Prostate gland (tissue), 2 donors: ENCODE measurements around the gene TDRD10. TPM values are rescaled to one million over a fixed set of nuclear protein-coding genes. Genes with fewer than 3 reads are reported as not detected.

Experiments used
- DNase-seq: peaks from one replicate; pipeline ENCODE4 v3.0.0-alpha.2; 2019; ENCODE audit warnings: low spot score
- H3K27ac ChIP-seq, 2 donors: fragments of 200-600 bp; sonication (generic); 2 replicates each; pipeline ENCODE4 v1.5.1; 2017 to 2019
- H3K27me3 ChIP-seq: fragments of 200-600 bp; sonication (generic); replicated peaks from 2 replicates; pipeline ENCODE4 v1.5.1; 2019; ENCODE audit not compliant: insufficient read depth
- H3K36me3 ChIP-seq, 2 donors: fragments of 200-600 bp; sonication (generic); 1 replicate in 1 of 2; 2 replicates in 1 of 2; pipeline versions ENCODE4 v1.5.1 to v1.8.1; 2017 to 2019
- H3K4me1 ChIP-seq: fragments of 200-600 bp; sonication (generic); replicated peaks from 2 replicates; pipeline ENCODE4 v1.5.1; 2019
- H3K4me3 ChIP-seq, 2 donors: fragments of 200-600 bp; sonication (generic); 2 replicates each; pipeline ENCODE4 v1.5.1; 2017 to 2019
- H3K9me3 ChIP-seq: fragments of 200-600 bp; sonication (generic); 2 replicates; pipeline ENCODE4 v1.5.1; 2017
- POLR2A ChIP-seq: fragments of 450-650 bp; IDR thresholded peaks from one replicate; pipeline ENCODE4 v1.6.1; 2016; ENCODE audit warnings: antibody characterized with exemption, mild to moderate bottlenecking
- POLR2AphosphoS5 ChIP-seq: sonication (generic); formaldehyde crosslinking; IDR thresholded peaks from one replicate; pipeline ENCODE4 v1.6.1; 2017; ENCODE audit warnings: antibody characterized with exemption
- WGBS: methylation state at CpG from one replicate; pipeline ENCODE4 v1.1.5; 2018; 5-methylcytosine and 5-hydroxymethylcytosine counted together
- intact Hi-C: fragments of 100-400 bp; cut with DNase I; formaldehyde crosslinking; loops from one replicate; pipeline ENCODE4 v1.14.2; 2022
- total RNA-seq, 2 donors: library from RNA; depleted of rRNA; stranded (reverse); fragments of >200 nt; gene quantifications; one replicate each; pipeline ENCODE4 v1.1.0, GENCODE V29; 2016
- TF ChIP-seq, protein P1 (sequence below), 4 experiments: fragments of 200-600 bp in 2 of 4; fragments of 450-650 bp in 2 of 4; sonication (generic) in 2 of 4; IDR thresholded peaks; 1 replicate in 3 of 4; 2 replicates in 1 of 4; pipeline ENCODE4 v1.5.1; 2016 to 2019; ENCODE audit warnings: antibody characterized with exemption in 4 of 4, mild to moderate bottlenecking in 2 of 4, moderate library complexity in 2 of 4

The TDRD10 gene
- total RNA-seq, 2 donors from 2014 or later: 0.46 to 11.4 TPM

DNA sequence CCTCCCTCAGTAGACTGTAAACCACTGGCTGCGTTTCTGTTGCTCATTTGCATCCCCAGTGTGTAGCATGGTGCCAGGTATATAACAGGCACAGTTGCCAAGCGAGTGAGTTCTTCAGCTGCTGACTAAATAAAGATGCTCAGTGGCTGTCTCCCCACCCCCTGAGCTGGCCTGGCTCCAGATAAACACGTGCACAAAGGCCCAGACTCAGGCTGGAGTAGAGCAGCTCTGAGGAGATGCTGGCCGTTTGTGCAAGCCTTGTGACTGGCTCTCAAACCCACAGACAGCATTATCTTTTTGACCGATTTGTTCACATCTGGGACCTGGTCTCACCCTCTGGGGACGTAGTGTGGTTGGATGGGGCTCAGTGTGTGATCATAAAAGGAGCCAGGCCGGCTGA lies 72.7 kb downstream of the TDRD10 start:
- 17% methylated on average over 7 of the region's 7 CpGs for whole genome bisulfite sequencing
- Histone ChIP-seq H3K4me3 (no peak overlapping the region), H3K9me3 (no peaks in the 10 kb centered on the region), H3K27me3 (no peaks in the 10 kb centered on the region), H3K4me1 (no peaks in the 10 kb centered on the region), H3K36me3 (no peaks in the 10 kb centered on the region), H3K27ac (no peak overlapping the region)
- no peak for DNase-seq
- intact Hi-C loops: no loop called here
- TF ChIP-seq, protein P1, sequence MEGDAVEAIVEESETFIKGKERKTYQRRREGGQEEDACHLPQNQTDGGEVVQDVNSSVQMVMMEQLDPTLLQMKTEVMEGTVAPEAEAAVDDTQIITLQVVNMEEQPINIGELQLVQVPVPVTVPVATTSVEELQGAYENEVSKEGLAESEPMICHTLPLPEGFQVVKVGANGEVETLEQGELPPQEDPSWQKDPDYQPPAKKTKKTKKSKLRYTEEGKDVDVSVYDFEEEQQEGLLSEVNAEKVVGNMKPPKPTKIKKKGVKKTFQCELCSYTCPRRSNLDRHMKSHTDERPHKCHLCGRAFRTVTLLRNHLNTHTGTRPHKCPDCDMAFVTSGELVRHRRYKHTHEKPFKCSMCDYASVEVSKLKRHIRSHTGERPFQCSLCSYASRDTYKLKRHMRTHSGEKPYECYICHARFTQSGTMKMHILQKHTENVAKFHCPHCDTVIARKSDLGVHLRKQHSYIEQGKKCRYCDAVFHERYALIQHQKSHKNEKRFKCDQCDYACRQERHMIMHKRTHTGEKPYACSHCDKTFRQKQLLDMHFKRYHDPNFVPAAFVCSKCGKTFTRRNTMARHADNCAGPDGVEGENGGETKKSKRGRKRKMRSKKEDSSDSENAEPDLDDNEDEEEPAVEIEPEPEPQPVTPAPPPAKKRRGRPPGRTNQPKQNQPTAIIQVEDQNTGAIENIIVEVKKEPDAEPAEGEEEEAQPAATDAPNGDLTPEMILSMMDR (IDR thresholded peaks at IDR 0.05): no peak
- TF ChIP-seq POLR2A: no peak
- TF ChIP-seq POLR2AphosphoS5: no peak

DNA sequence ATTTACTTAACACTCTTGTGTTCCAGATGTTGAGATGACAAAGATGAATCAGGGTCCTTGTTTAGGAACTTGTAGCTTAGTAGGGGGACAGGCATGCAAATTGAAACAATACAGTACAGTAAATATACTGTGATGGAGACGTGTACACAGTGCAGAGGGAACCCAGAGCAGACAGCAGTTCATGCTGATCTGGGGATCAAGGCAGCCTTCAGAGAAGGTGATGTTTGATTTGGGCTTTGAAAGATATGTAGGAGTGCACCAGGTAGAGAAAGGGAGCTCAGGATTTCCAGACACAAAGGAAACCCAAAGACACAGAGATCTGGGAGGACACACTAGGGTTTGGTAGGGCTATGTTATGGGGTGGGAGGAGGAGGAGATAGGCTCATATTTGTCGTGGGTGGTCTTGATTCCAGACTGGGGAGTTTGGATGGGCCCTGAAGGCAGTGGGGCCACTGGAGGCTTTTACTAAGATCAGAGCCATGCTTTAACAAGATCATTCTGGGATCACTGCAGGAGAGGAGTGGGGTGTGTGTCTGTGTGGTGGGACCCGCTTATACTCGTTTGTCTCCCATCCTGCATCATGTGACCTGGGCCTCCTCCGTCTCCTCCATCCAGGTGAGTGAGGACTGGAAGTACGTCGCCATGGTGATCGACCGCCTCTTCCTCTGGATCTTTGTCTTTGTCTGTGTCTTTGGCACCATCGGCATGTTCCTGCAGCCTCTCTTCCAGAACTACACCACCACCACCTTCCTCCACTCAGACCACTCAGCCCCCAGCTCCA lies 73.3 kb downstream of the TDRD10 start:
- intact Hi-C loops: no loop called here
- H3K9me3 ChIP-seq: no peaks in the 10 kb centered on the region
- H3K27ac ChIP-seq: no peak overlapping the region
- 60% methylated on average over 10 of the region's 10 CpGs for WGBS
- H3K27me3 ChIP-seq: no peaks in the 10 kb centered on the region
- no peaks in the 10 kb centered on the region for H3K4me1 ChIP-seq
- H3K4me3 ChIP-seq: no peak overlapping the region
- DNase-seq: no peak
- H3K36me3 ChIP-seq: no peaks in the 10 kb centered on the region
- TF ChIP-seq, protein P1 (IDR thresholded peaks at IDR 0.05): no peak
- TF ChIP-seq POLR2A (no peak), POLR2AphosphoS5 (no peak)

DNA sequence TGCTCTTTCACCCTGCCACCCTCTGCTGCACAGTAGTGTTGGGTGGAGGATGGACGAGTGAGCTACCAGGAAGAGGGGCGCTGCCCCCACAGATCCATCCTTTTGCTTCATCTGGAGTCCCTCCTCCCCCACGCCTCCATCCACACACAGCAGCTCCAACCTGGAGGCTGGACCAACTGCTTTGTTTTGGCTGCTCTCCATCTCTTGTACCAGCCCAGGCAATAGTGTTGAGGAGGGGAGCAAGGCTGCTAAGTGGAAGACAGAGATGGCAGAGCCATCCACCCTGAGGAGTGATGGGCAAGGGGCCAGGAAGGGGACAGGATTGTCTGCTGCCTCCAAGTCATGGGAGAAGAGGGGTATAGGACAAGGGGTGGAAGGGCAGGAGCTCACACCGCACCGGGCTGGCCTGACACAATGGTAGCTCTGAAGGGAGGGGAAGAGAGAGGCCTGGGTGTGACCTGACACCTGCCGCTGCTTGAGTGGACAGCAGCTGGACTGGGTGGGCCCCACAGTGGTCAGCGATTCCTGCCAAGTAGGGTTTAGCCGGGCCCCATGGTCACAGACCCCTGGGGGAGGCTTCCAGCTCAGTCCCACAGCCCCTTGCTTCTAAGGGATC lies 74.0 kb downstream of the TDRD10 start:
- Histone ChIP-seq H3K4me3 (no peak overlapping the region), H3K36me3 (no peaks in the 10 kb centered on the region), H3K27me3 (no peaks in the 10 kb centered on the region), H3K9me3 (no peaks in the 10 kb centered on the region), H3K4me1 (no peaks in the 10 kb centered on the region), H3K27ac (no peak overlapping the region)
- DNase-seq: no peak
- no peak for TF ChIP-seq POLR2AphosphoS5
- TF ChIP-seq, protein P1 (IDR thresholded peaks at IDR 0.05): no peak
- no peak for TF ChIP-seq POLR2A
- intact Hi-C loops: no loop called here
- WGBS: 79% methylated on average over 8 of the region's 8 CpGs

DNA sequence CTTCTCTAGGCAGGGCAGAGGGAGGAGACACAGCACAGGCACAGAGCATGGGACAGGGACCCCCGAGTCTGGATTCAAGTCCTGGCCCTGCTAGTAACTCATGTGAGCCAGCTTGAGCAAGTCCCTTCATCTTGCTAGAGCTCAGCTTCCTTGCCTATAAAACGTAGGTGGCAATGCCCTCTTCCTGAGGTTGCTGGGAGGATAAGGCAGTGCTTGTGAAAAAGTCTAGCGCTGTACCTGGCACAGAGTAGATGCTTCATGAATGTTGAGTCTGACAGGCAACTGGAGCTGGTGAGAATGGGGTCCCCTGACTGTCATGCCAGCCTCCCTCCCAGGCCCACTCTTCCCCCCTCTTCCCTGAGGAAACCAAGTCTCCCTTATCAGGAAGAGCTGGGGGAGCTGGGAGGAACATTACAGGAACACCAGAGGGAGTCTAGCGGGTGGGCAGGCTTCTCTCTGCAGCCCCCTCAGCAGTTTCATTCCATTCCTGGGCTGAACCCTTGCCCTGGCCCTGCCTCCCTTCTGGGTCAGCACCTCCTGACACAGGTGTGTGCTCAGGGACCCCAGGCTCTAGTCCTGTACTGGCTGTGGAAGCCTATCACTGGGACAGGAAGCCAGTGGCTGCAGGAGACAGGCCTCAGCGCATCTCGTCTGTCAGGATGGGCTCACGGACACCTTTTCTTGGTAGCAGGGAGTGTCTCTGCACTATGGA lies 75.5 kb downstream of the TDRD10 start:
- intact Hi-C loops: no loop called here

More for the DNA sequence above, 75.5 kb downstream of the TDRD10 start:
- 72% methylated on average over 7 of the region's 7 CpGs for WGBS
- Histone ChIP-seq H3K27ac (no peak overlapping the region), H3K9me3 (no peaks in the 10 kb centered on the region), H3K4me1 (no peaks in the 10 kb centered on the region), H3K27me3 (no peaks in the 10 kb centered on the region), H3K36me3 (peaks cover 2 to 7% of the 10 kb centered on the region in 2 donors), H3K4me3 (no peak overlapping the region)
- no peak for DNase-seq
- TF ChIP-seq POLR2A: no peak
- TF ChIP-seq POLR2AphosphoS5: no peak
- TF ChIP-seq, protein P1 (IDR thresholded peaks at IDR 0.05): no peak
